COR-L47 (cell line): Measurements from ENCODE around the gene ABI3BP.
"Not testable (repeated sequence)": the region's sequence is repeated elsewhere in the genome, so short reads cannot be mapped to it uniquely, and the experiment has no call there.

Experiments
- DNase-seq: peaks from one replicate; lab custom pipeline; 2025; lab: John Stamatoyannopoulos, UW

Gene ABI3BP

GRCh38 chr3:100993309-100993708 lies at the start of gene ABI3BP:
TSS of gene ABI3BP (minus strand) at chr3:100993421. CDS start at chr3:100993384, 37 bp downstream.
- DNase-seq = no peak

GRCh38 chr3:101039285-101039684 lies 46.1 kb upstream of the ABI3BP start:
- peak; percentile 3 for DNase-seq

GRCh38 chr3:101038880-101039279 lies 45.7 kb upstream of the ABI3BP start:
- DNase-seq = no peak

- DNase-seq = no peak
These were observed 45.2 kb upstream of the ABI3BP start for GRCh38 chr3:101038393-101038792.

- DNase-seq = no peak
These were observed 44.4 kb upstream of the ABI3BP start for GRCh38 chr3:101037613-101038012.

GRCh38 chr3:101036676-101037075 lies 43.5 kb upstream of the ABI3BP start:
- no peak for DNase-seq

- DNase-seq = no peak
These were observed 43.0 kb upstream of the ABI3BP start for GRCh38 chr3:101036213-101036618.

GRCh38 chr3:101027286-101027685 lies 34.1 kb upstream of the ABI3BP start:
- no peak for DNase-seq

- no peak for DNase-seq
These were observed 33.7 kb upstream of the ABI3BP start for GRCh38 chr3:101026881-101027280.

- no peak for DNase-seq
These were observed 33.0 kb upstream of the ABI3BP start for GRCh38 chr3:101026244-101026643.

- DNase-seq = no peak
These were observed 27.3 kb upstream of the ABI3BP start for GRCh38 chr3:101020351-101021015.

- DNase-seq = no peak
These were observed 23.8 kb upstream of the ABI3BP start for GRCh38 chr3:101017017-101017416.

GRCh38 chr3:101012312-101012711 lies 19.1 kb upstream of the ABI3BP start:
- not testable (repeated sequence) for DNase-seq

- no peak for DNase-seq
These were observed 17.9 kb upstream of the ABI3BP start for GRCh38 chr3:101011136-101011535.

- DNase-seq = no peak
These were observed 17.1 kb upstream of the ABI3BP start for GRCh38 chr3:101010296-101010695.

- no peak for DNase-seq
These were observed 16.2 kb upstream of the ABI3BP start for GRCh38 chr3:101009386-101009785.

- no peak for DNase-seq
These were observed 5.9 kb upstream of the ABI3BP start for GRCh38 chr3:100999160-100999559.

GRCh38 chr3:100994809-100995208 lies 1.6 kb upstream of the ABI3BP start:
- DNase-seq = no peak

- no peak for DNase-seq
These were observed 966 bp upstream of the ABI3BP start for GRCh38 chr3:100994187-100994586.

GRCh38 chr3:100992231-100993012 lies 799 bp downstream of the ABI3BP start:
- DNase-seq = no peak

GRCh38 chr3:100988080-100988479 lies 5.1 kb downstream of the ABI3BP start:
- no peak for DNase-seq

- no peak for DNase-seq
These were observed 8.9 kb downstream of the ABI3BP start for GRCh38 chr3:100984308-100984707.

- no peak for DNase-seq
These were observed 10.5 kb downstream of the ABI3BP start for GRCh38 chr3:100982710-100983109.
